GM12878 (cell line): ENCODE measurements around the gene KRTAP6-3. TPM values are rescaled to one million over a fixed set of nuclear protein-coding genes. Genes with fewer than 3 reads are reported as not detected.

ENCODE experiments used
- ATAC-seq: fragments of 200-7000 bp; cut with Tn5 transposase; 3 replicates; pipeline ENCODE4 v1.9.1; 2020; ENCODE audit warnings: mild to moderate bottlenecking, moderate library complexity
- BruUV-seq: library from RNA; stranded (reverse); fragments of 400-500 nt; replicated peaks from 2 replicates; lab custom pipeline; 2021; lab: Mats Ljungman, UMichigan
- CTCF ChIA-PET: fragments of 300-600 bp; sonication (Branson Sonifier 250); formaldehyde crosslinking; extraction: SDS; loops from one replicate; lab custom pipeline; 2021; ENCODE audit warnings: inconsistent platforms; lab: Yijun Ruan, JAX
- POLR2A ChIA-PET: fragments of 350-600 bp; formaldehyde crosslinking; extraction: SDS; loops from one replicate; lab custom pipeline; 2021; ENCODE audit warnings: inconsistent platforms; lab: Charles Lee
- RAD21 ChIA-PET: fragments of 300-600 bp; sonication (Branson Sonifier 250); formaldehyde crosslinking; loops from one replicate; lab custom pipeline; 2023; ENCODE audit warnings: antibody characterized with exemption; ENCODE audit not compliant: unreplicated experiment; lab: Charles Lee
- SMC1A ChIA-PET: fragments of 300-600 bp; sonication (Branson Sonifier 250); formaldehyde crosslinking; loops from one replicate; lab custom pipeline; 2023; ENCODE audit not compliant: unreplicated experiment, uncharacterized antibody; lab: Charles Lee
- DNase-seq: peaks from one replicate; pipeline ENCODE4 v3.0.0-alpha.2; 2011; ENCODE audit warnings: low read depth, low spot score
- FAIRE-seq: peaks from 3 replicates; lab custom pipeline; 2011; peaks lifted over from hg19 to GRCh38; lab: Jason Lieb, UNC
- H2AFZ ChIP-seq: 2 replicates; pipeline ENCODE4 v1.6.0; 2011; ENCODE audit warnings: low read depth, low read length, control low read depth; ENCODE audit not compliant: control insufficient read depth
- H3K27ac ChIP-seq: 2 replicates; pipeline ENCODE4 v1.5.1; 2011; ENCODE audit warnings: control low read depth; ENCODE audit not compliant: control insufficient read depth, insufficient read depth
- H3K27me3 ChIP-seq, 2 experiments: replicated peaks in 1 of 2; 2 replicates each; pipeline versions ENCODE4 v1.6.0 to v1.6.1; 2011; ENCODE audit warnings: low read length in 1 of 2; ENCODE audit not compliant: control insufficient read depth in 2 of 2, insufficient read depth in 2 of 2
- H3K36me3 ChIP-seq, 2 experiments: 2 replicates each; pipeline ENCODE4 v1.5.1; 2011; ENCODE audit warnings: low read length in 1 of 2; ENCODE audit not compliant: control insufficient read depth in 2 of 2, insufficient read depth in 2 of 2
- H3K4me1 ChIP-seq: 2 replicates; pipeline ENCODE4 v1.6.1; 2011; ENCODE audit warnings: mild to moderate bottlenecking, low read length, moderate library complexity, mixed read lengths; ENCODE audit not compliant: control insufficient read depth, insufficient read depth
- H3K4me2 ChIP-seq: 2 replicates; pipeline ENCODE4 v1.6.0; 2011; ENCODE audit warnings: control low read depth; ENCODE audit not compliant: control insufficient read depth, insufficient read depth
- H3K4me3 ChIP-seq: fragments of 200-600 bp; sonication (generic); 2 replicates; pipeline ENCODE4 v1.5.1; 2016
- H3K79me2 ChIP-seq: 2 replicates; pipeline ENCODE4 v1.6.0; 2011; ENCODE audit warnings: low read length; ENCODE audit not compliant: control insufficient read depth, insufficient read depth
- H3K9ac ChIP-seq: 2 replicates; pipeline ENCODE4 v1.8.0; 2011; ENCODE audit warnings: low read length, control low read depth, mixed read lengths; ENCODE audit not compliant: control insufficient read depth, insufficient read depth
- H3K9me3 ChIP-seq: replicated peaks from 3 replicates; pipeline ENCODE4 v1.5.1; 2011; ENCODE audit warnings: mild to moderate bottlenecking, low read length; ENCODE audit not compliant: control insufficient read depth, insufficient read depth
- H4K20me1 ChIP-seq: 2 replicates; pipeline ENCODE4 v1.6.0; 2011; ENCODE audit not compliant: control insufficient read depth, insufficient read depth
- ESRRA ChIP-seq: IDR thresholded peaks from 2 replicates; pipeline ENCODE4 v1.6.1; 2012; ENCODE audit warnings: mild to moderate bottlenecking, low read length, improper control_type of control experiment
- IKZF1 ChIP-seq: fragments of 450-650 bp; conservative IDR thresholded peaks from 2 replicates; pipeline ENCODE4 v1.6.1; 2017; ENCODE audit warnings: antibody characterized with exemption, mild to moderate bottlenecking
- IRF5 ChIP-seq: fragments of 450-650 bp; IDR thresholded peaks from 2 replicates; pipeline ENCODE4 v1.6.1; 2017; ENCODE audit warnings: borderline replicate concordance
- KAT2A ChIP-seq: conservative IDR thresholded peaks from 2 replicates; pipeline ENCODE4 v1.6.1; 2011; ENCODE audit warnings: low read depth, low read length; ENCODE audit not compliant: control insufficient read depth
- MEF2B ChIP-seq: fragments of 450-650 bp; IDR thresholded peaks from 2 replicates; pipeline ENCODE4 v1.6.1; 2018; ENCODE audit warnings: mild to moderate bottlenecking, moderate library complexity; ENCODE audit not compliant: partially characterized antibody, poor library complexity, severe bottlenecking
- MTA3 ChIP-seq: IDR thresholded peaks from 2 replicates; pipeline ENCODE4 v1.6.1; 2012; ENCODE audit warnings: low read length, inconsistent platforms, borderline replicate concordance
- NR2C2 ChIP-seq: IDR thresholded peaks from 2 replicates; pipeline ENCODE4 v1.6.1; 2011; ENCODE audit warnings: borderline replicate concordance, low read depth; ENCODE audit not compliant: control insufficient read depth, insufficient read length
- POLR2AphosphoS2 ChIP-seq: IDR thresholded peaks from 2 replicates; pipeline ENCODE4 v1.6.1; 2011; ENCODE audit warnings: low read depth, mild to moderate bottlenecking, low read length, improper control_type of control experiment, moderate library complexity
- STAT3 ChIP-seq: IDR thresholded peaks from 2 replicates; pipeline ENCODE4 v1.6.1; 2011; ENCODE audit warnings: low read depth, low read length, improper control_type of control experiment
- USF1 ChIP-seq: IDR thresholded peaks from 2 replicates; pipeline ENCODE4 v1.6.1; 2011; ENCODE audit warnings: borderline replicate concordance, low read depth, mild to moderate bottlenecking, moderate library complexity, mixed read lengths, low read length; ENCODE audit not compliant: insufficient read depth; ENCODE audit errors: extremely low read length
- ZNF24 ChIP-seq: fragments of 450-650 bp; IDR thresholded peaks from 2 replicates; pipeline ENCODE4 v1.6.1; 2017; ENCODE audit warnings: antibody characterized with exemption, mild to moderate bottlenecking
- ZNF384 ChIP-seq: IDR thresholded peaks from 2 replicates; pipeline ENCODE4 v1.6.1; 2012; ENCODE audit warnings: low read depth, mild to moderate bottlenecking, low read length, improper control_type of control experiment, borderline replicate concordance
- WGBS: methylation state at CpG from one replicate; pipeline ENCODE4 v1.1.6; 2016; ENCODE audit warnings: low lambda C conversion rate; ENCODE audit not compliant: insufficient replicate concordance, insufficient coverage; ENCODE audit errors: missing lambda C conversion rate; 5-methylcytosine and 5-hydroxymethylcytosine counted together
- in situ Hi-C: fragments of 300-500 bp; cut with MboI; formaldehyde crosslinking; loops from 9 replicates; pipeline ENCODE4 v1.14.3; 2018; ENCODE audit warnings: mixed read lengths
- intact Hi-C: fragments of 100-400 bp; cut with micrococcal nuclease; formaldehyde crosslinking; loops from one replicate; pipeline ENCODE4 v1.14.2; 2022; ENCODE audit not compliant: unreplicated experiment
- polyA plus RNA-seq, 11 experiments: library from polyadenylated mRNA; depleted of rRNA in 4 of 11; unstranded in 6 of 11; stranded (reverse) in 5 of 11; fragments of >200 nt; fragmentation: Nextera tagmentation in 4 of 11; fragmentation: Illumina TruSeq in 1 of 11; extraction: Ambion mirVana in 4 of 11; extraction: Trizol in 1 of 11; gene quantifications; 1 replicate in 1 of 11; 2 replicates in 10 of 11; pipeline versions ENCODE4 v1.2.1 to v1.2.3, GENCODE V29; 2011 to 2016; ENCODE audit warnings: inconsistent platforms in 2 of 11, missing spikeins in 2 of 11, low read depth in 1 of 11
- total RNA-seq, 4 experiments: library from RNA; depleted of rRNA in 3 of 4; stranded (reverse); fragments of >200 nt in 3 of 4; fragmentation: Illumina TruSeq in 1 of 4; extraction: Trizol in 1 of 4; gene quantifications; 2 replicates each; pipeline versions ENCODE4 v1.2.1 to v1.2.3, GENCODE V29; 2013 to 2021
- TF ChIP-seq, protein P1 (sequence below): fragments of 450-650 bp; IDR thresholded peaks from 2 replicates; pipeline ENCODE4 v1.6.1; 2017; ENCODE audit warnings: low read depth, mild to moderate bottlenecking, moderate library complexity
- TF ChIP-seq, protein P2 (sequence below): IDR thresholded peaks from 2 replicates; pipeline ENCODE4 v1.6.1; 2011; ENCODE audit warnings: low read depth, mild to moderate bottlenecking, low read length, moderate library complexity, borderline replicate concordance; ENCODE audit errors: extremely low read depth

The KRTAP6-3 gene
- total and polyA plus RNA-seq, 10 of the 15 experiments (the other 5 are each of a cell fraction or from before 2014, with no cell fraction given) = not detected

DNA sequence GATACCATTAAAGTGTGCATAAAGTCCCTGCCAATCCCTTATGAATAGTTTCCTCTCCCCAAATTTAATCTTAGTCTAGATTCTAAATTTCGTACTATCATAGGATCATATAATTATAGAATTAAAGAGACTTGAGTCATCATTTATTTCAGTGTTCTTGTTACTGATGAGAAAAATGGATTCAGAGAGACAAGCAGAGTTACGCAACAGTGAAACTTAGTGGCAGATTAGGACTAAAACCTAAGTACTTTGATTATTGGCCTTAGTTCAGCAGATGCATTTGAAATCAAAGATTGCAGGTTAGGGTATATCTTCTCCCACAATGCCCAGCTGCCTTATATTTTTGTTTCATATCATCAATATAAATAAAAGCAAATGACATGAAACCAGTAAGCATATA is 30.3 kb upstream of the KRTAP6-3 start:
- H3K4me1 ChIP-seq = no peaks in the 10 kb centered on the region
- H4K20me1 ChIP-seq = no peaks in the 10 kb centered on the region
- ChIA-PET CTCF (no interaction called here), RAD21 (no interaction called here), SMC1A (no interaction called here), POLR2A (no interaction called here)
- no peak for ATAC-seq
- H3K4me2 ChIP-seq = no peak overlapping the region
- no TSS peak for BruUV-seq
- no peaks in the 10 kb centered on the region for H3K27me3 ChIP-seq
- H3K27ac ChIP-seq = no peak overlapping the region
- no peaks in the 10 kb centered on the region for H3K36me3 ChIP-seq
- no peaks in the 10 kb centered on the region for H3K79me2 ChIP-seq
- 18% methylated on average over 2 of the region's 2 CpGs for WGBS
- in situ Hi-C loops (no loop called here), intact Hi-C loops (no loop called here)
- FAIRE-seq = no peak
- H3K4me3 ChIP-seq = no peak overlapping the region
- no peak for DNase-seq
- H3K9ac ChIP-seq = no peak overlapping the region
- no peaks in the 10 kb centered on the region; the same call in 2 of the 3 replicates for H3K9me3 ChIP-seq
- H2AFZ ChIP-seq = no peak overlapping the region
- TF ChIP-seq POLR2AphosphoS2 = no peak
- no peak for TF ChIP-seq IKZF1

GRCh38 chr21:30563072-30563471 is 29.2 kb upstream of the KRTAP6-3 start:
- ChIA-PET RAD21 (no interaction called here), POLR2A (interaction anchor here (0.6 kb wide), 1 partner anchor 153 kb away, joined by 8 read pairs; no protein-coding TSS in a partner anchor), CTCF (no interaction called here), SMC1A (no interaction called here)
- no peaks in the 10 kb centered on the region for H3K4me1 ChIP-seq
- DNase-seq (no peak), ATAC-seq (no peak), FAIRE-seq (no peak)
- in situ Hi-C loops (no loop called here), intact Hi-C loops (no loop called here)
- no TSS peak for BruUV-seq
- H3K27me3 ChIP-seq = no peaks in the 10 kb centered on the region
- H3K4me3 ChIP-seq = no peak overlapping the region
- no peak overlapping the region for H3K9ac ChIP-seq
- H3K79me2 ChIP-seq = no peaks in the 10 kb centered on the region
- H3K27ac ChIP-seq = no peak overlapping the region
- no peaks in the 10 kb centered on the region; the same call in 2 of the 3 replicates for H3K9me3 ChIP-seq
- H3K36me3 ChIP-seq = no peaks in the 10 kb centered on the region
- no peaks in the 10 kb centered on the region for H4K20me1 ChIP-seq
- H3K4me2 ChIP-seq = no peak overlapping the region
- 0% methylated on average over 6 of the region's 6 CpGs for WGBS
- H2AFZ ChIP-seq = no peak overlapping the region
- no peak for TF ChIP-seq MTA3
- no peak for TF ChIP-seq KAT2A
- no peak for TF ChIP-seq MEF2B
- TF ChIP-seq, protein P1, sequence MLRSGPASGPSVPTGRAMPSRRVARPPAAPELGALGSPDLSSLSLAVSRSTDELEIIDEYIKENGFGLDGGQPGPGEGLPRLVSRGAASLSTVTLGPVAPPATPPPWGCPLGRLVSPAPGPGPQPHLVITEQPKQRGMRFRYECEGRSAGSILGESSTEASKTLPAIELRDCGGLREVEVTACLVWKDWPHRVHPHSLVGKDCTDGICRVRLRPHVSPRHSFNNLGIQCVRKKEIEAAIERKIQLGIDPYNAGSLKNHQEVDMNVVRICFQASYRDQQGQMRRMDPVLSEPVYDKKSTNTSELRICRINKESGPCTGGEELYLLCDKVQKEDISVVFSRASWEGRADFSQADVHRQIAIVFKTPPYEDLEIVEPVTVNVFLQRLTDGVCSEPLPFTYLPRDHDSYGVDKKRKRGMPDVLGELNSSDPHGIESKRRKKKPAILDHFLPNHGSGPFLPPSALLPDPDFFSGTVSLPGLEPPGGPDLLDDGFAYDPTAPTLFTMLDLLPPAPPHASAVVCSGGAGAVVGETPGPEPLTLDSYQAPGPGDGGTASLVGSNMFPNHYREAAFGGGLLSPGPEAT = no peak
- TF ChIP-seq ZNF24 = no peak
- no peak for TF ChIP-seq STAT3
- no peak for TF ChIP-seq USF1
- TF ChIP-seq, protein P2, sequence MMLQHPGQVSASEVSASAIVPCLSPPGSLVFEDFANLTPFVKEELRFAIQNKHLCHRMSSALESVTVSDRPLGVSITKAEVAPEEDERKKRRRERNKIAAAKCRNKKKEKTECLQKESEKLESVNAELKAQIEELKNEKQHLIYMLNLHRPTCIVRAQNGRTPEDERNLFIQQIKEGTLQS = no peak
- TF ChIP-seq NR2C2 = no peak
- TF ChIP-seq ZNF384 = no peak
- no peak for TF ChIP-seq ESRRA
- no peak for TF ChIP-seq IRF5
